Upper lobe of right lung (tissue), 1 donor: ENCODE data around the gene RNASE8. TPM values are rescaled to one million over a fixed set of nuclear protein-coding genes. Genes with fewer than 3 reads are reported as not detected.

Source experiments
- ATAC-seq: fragments of 200-7000 bp; cut with Tn5 transposase; one replicate; pipeline ENCODE4 v1.9.1; 2020; ENCODE audit warnings: mild to moderate bottlenecking, moderate library complexity
- DNase-seq: peaks from one replicate; pipeline ENCODE4 v3.0.0-alpha.2; 2020
- H3K27ac ChIP-seq: fragments of 200-600 bp; one replicate; pipeline ENCODE4 v1.8.0; 2022
- H3K27me3 ChIP-seq: fragments of 200-600 bp; one replicate; pipeline ENCODE4 v1.8.0; 2022; ENCODE audit warnings: mild to moderate bottlenecking
- H3K36me3 ChIP-seq: fragments of 200-600 bp; one replicate; pipeline ENCODE4 v1.8.0; 2022
- H3K4me1 ChIP-seq: fragments of 200-600 bp; one replicate; pipeline ENCODE4 v1.8.0; 2022
- H3K4me3 ChIP-seq: fragments of 200-600 bp; one replicate; pipeline ENCODE4 v1.8.0; 2022; ENCODE audit warnings: mild to moderate bottlenecking
- H3K9me3 ChIP-seq: fragments of 200-600 bp; one replicate; pipeline ENCODE4 v1.8.0; 2022
- CTCF ChIP-seq: fragments of 200-600 bp; IDR thresholded peaks from one replicate; pipeline ENCODE4 v1.8.0; 2022; ENCODE audit warnings: antibody characterized with exemption
- intact Hi-C: fragments of 100-400 bp; cut with DNase I; formaldehyde crosslinking; loops from one replicate; pipeline ENCODE4 v1.11.0; 2022
- total RNA-seq: library from RNA; stranded (reverse); fragmentation: NEBNext Ultra II Directional; extraction: Animal tissue kit (Norgen Biotek cat#: 25700); gene quantifications from one replicate; pipeline ENCODE4 v1.2.1, GENCODE V29; 2021
- donor health status: DM: no; HTN: yes; CAD: no; lungs with severe emphysema.

RNASE8 gene
- total RNA-seq, 1 donor from 2014 or later = not detected

GRCh38 chr14:21097636-21098075 lies 40.0 kb downstream of the RNASE8 start:
- no peak for TF ChIP-seq CTCF
- Histone ChIP-seq H3K9me3 (no peaks in the 10 kb centered on the region), H3K36me3 (peaks cover 5% of the 10 kb centered on the region), H3K4me3 (peak overlapping the region; percentile 51), H3K4me1 (peaks cover 27% of the 10 kb centered on the region), H3K27ac (peak overlapping the region; percentile 65), H3K27me3 (no peaks in the 10 kb centered on the region)
- intact Hi-C loops = no loop called here
- peak; percentile 30 for ATAC-seq
- no peak for DNase-seq

- peak within 1 kb of the TSS; percentile 67 for H3K4me3 ChIP-seq
- no peaks in the 10 kb centered on the region for H3K36me3 ChIP-seq
- H3K9me3 ChIP-seq = no peaks in the 10 kb centered on the region
- TF ChIP-seq CTCF = no peak
- H3K27me3 ChIP-seq = no peaks in the 10 kb centered on the region
- peak within 1 kb of the TSS; percentile 87 for H3K27ac ChIP-seq
- peaks cover 32% of the 10 kb centered on the region for H3K4me1 ChIP-seq
- intact Hi-C loops = no loop called here
- peak; percentile 55 for ATAC-seq
- peak; percentile 81 for DNase-seq
Measured at GRCh38 chr14:21098076-21098891, 40.7 kb downstream of the RNASE8 start, which contains the start of gene ZNF219. Gene ZNF219, minus strand, starts transcription at chr14:21098655. Its CDS starts 5,064 bp downstream, at chr14:21093591.

- peaks cover 32% of the 10 kb centered on the region for H3K4me1 ChIP-seq
- no peaks in the 10 kb centered on the region for H3K36me3 ChIP-seq
- no peak for DNase-seq
- no peak for TF ChIP-seq CTCF
- intact Hi-C loops = no loop called here
- no peaks in the 10 kb centered on the region for H3K27me3 ChIP-seq
- H3K27ac ChIP-seq = peak overlapping the region; percentile 87
- H3K4me3 ChIP-seq = peak overlapping the region; percentile 67
- no peak for ATAC-seq
- no peaks in the 10 kb centered on the region for H3K9me3 ChIP-seq
Measured at GRCh38 chr14:21098892-21099595, 41.4 kb downstream of the RNASE8 start.

- H3K4me1 ChIP-seq = peaks cover 33% of the 10 kb centered on the region
Measured at GRCh38 chr14:21099596-21099985, 42.0 kb downstream of the RNASE8 start.

GRCh38 chr14:21100931-21101330 lies 43.3 kb downstream of the RNASE8 start, which contains the start of gene TMEM253:
Gene TMEM253, plus strand, starts transcription at chr14:21101066. Its CDS starts 278 bp downstream, at chr14:21101344.
- intact Hi-C loops = loop anchor here (10.0 kb wide), 1 partner anchor 776 kb away; no protein-coding TSS in a partner anchor
- Histone ChIP-seq H3K9me3 (no peaks in the 10 kb centered on the region), H3K27ac (no peak within 1 kb of the TSS), H3K36me3 (no peaks in the 10 kb centered on the region), H3K27me3 (no peaks in the 10 kb centered on the region), H3K4me1 (peaks cover 42% of the 10 kb centered on the region), H3K4me3 (no peak within 1 kb of the TSS)
- ATAC-seq (no peak), DNase-seq (no peak)
- TF ChIP-seq CTCF = no peak

More at GRCh38 chr14:21099596-21099985, 42.0 kb downstream of the RNASE8 start:
- H3K27me3 ChIP-seq = no peaks in the 10 kb centered on the region
- no peaks in the 10 kb centered on the region for H3K36me3 ChIP-seq
- H3K27ac ChIP-seq = peak overlapping the region; percentile 87
- DNase-seq (no peak), ATAC-seq (no peak)
- TF ChIP-seq CTCF = no peak
- H3K9me3 ChIP-seq = no peaks in the 10 kb centered on the region
- intact Hi-C loops = no loop called here
- H3K4me3 ChIP-seq = peak overlapping the region; percentile 67
